Stimulated activated CD4-positive, alpha-beta T cell treated with anti-CD3 and anti-CD28 coated beads, Interleukin-4, amount 100 ng/mL, for 4 hours (primary cell): ENCODE data around the gene SLC8B1.
"Not testable (repeated sequence)": the region's sequence is repeated elsewhere in the genome, so short reads cannot be mapped to it uniquely, and the experiment has no call there.

ENCODE experiments used
- DNase-seq, 2 experiments: peaks; one replicate each; pipeline ENCODE4 v3.0.0-alpha.2; 2020

The SLC8B1 gene

DNA sequence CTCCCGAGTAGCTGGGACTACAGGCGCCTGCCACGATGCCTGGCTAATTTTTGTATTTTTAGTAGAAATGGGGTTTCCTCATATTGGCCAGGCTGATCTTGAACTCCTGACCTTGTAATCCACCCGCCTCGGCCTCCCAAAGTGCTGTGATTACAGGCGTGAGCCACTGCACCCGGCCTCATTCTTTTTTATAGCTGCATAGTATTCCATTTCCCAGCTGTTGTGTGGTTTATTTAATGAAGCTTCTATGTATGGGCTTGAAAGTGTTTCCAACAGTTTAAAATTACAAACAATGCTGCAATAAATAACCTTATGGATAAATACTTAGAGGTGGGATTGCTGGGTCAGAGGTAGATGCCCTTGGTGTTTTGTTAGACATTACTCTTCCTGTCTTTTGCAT is 19.3 kb upstream of the SLC8B1 start:
- not testable (repeated sequence) for DNase-seq

DNA sequence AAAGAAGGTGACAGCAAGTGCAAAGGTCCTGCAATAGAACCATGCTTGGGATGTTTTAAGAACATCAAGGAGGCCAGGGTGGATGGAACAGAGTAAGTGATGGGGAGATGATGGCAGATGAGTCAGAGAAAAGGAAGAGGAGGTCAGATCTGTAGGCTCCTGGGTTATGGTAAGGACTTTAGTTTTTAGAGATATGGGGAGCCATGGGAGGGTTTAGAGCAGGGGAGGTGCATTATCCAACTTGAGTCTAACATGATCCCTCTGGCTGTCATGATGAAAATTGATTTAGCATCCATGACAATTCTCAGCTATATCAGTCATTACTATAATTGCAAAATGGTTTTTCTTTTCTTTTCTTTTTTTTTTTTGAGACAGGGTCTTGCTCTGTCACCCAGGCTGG is 16.2 kb upstream of the SLC8B1 start:
- no peak for DNase-seq

GRCh38 chr12:113348849-113349536 is 14.1 kb upstream of the SLC8B1 start:
- DNase-seq: no peak

GRCh38 chr12:113347892-113348291 is 13.0 kb upstream of the SLC8B1 start:
- DNase-seq: no peak

- DNase-seq: no peak
These were observed 12.2 kb upstream of the SLC8B1 start for GRCh38 chr12:113347107-113347506.

DNA sequence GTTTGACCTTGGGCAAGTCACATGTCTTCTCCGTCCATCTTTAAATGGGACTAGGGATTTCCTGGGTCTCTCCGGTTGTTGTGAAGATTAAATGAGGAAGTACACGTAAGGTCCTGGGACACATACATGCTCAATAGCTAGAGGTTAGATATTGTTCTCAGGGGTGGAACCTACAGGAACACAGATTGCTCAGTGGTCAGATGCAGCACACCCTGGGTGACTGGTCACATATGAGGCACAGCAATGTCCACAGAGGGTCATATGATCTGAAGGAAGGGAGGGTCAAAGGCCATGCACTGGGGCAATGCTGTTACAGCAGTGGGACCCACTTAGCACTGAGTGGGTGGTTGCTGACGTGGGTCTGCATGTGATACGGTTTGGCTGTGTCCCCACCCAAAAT is 11.4 kb upstream of the SLC8B1 start:
- DNase-seq: no peak

DNA sequence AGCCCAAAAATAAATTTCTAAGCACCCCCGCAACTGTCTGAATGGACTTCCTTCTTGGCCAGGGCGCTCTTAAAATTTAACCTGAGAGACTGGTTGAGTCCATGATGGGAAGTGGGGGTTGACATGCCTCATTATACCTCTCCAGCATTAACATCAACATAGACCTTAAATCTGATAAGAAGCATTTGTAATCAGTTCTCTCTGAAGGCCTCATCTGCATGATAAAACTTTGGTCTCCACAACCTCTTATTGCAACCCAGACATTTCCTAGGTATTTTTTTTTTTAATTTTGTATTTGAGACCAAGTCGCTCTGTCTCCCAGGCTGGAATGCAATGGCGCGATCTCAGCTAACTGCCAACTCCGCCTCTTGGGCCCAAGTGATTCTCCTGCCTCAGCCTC is 10.4 kb upstream of the SLC8B1 start:
- no peak for DNase-seq

- no peak for DNase-seq
These were observed 6.6 kb upstream of the SLC8B1 start for GRCh38 chr12:113341535-113341934.

- no peak for DNase-seq
These were observed 5.2 kb upstream of the SLC8B1 start for GRCh38 chr12:113340061-113340460.

DNA sequence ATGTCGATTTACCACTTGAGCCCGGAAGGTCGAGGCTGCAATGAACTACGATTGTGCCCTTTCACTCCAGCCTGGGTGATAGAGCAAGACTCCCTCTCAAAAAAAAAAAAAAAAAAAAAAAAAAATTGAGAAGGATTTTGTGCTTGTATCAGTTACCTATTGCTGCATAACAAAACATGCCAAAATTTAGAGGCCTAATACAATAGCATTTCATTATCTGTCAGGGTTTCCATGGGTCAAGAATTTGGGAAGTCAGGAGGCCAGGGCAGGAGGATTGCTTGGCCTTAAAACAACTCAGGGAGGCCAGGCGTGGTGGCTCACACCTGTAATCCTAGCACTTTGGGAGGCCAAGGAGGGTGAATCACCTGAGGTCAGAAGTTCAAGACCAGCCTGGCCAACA is 4.6 kb upstream of the SLC8B1 start:
- no peak for DNase-seq

GRCh38 chr12:113333877-113334785 is 778 bp downstream of the SLC8B1 start:
- no peak for DNase-seq

DNA sequence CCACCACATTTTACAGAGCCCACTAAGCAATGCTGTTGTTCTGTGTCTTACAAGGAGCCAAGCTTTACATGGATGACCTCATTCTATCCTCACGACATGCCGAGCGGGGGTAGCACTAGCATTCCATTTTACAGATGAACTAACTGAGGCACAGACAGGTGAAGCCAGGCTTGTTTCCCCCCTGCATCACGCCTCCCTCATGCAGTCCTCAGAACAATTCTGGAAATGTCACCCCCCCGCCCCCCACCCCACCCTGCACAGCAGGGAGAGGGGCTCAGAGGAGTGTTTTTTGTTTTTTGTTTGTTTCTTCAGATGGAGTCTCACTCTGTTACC is 1.5 kb downstream of the SLC8B1 start:
- no peak for DNase-seq

GRCh38 chr12:113332688-113333417 is 2.1 kb downstream of the SLC8B1 start:
- no peak for DNase-seq

GRCh38 chr12:113330505-113330904 is 4.4 kb downstream of the SLC8B1 start:
- no peak for DNase-seq

- DNase-seq: no peak
These were observed 5.0 kb downstream of the SLC8B1 start for GRCh38 chr12:113329791-113330417.

DNA sequence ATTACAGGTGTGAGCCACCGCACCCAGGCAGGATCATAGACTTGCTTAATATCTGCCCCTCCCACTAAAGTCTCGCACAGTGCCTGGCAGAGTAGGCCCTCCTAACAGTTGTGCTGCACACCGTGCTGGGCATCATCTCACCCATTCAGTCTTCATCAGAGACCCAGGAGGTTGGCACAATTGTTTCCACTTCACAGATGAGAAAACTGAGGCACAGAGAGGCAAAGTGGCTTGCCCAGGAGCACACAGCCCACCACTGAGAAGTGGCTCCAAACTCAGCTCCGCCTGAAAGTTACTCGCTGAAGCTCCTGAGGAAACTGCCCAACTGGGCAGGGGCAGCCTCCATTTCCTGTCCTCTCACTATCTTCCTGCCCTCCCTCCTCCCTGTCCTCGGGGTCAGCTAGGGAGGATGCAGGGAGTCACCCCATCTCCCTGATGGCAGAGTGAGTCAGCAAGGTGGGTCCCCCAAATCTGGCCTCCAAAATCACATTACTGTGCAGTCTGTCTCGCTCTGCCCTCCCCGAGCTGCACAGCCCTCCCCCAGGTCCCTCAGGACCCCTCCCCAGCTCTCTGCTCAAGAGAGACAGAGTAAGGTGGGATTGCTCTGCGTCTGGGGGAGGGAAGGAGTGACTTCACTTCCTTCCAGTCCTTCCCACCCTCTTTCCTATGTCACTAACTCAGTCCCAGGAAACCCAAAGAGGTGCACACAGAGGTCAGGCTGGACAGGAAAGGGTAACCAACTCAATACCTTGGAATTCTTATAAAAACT is 5.7 kb downstream of the SLC8B1 start:
- DNase-seq: no peak

DNA sequence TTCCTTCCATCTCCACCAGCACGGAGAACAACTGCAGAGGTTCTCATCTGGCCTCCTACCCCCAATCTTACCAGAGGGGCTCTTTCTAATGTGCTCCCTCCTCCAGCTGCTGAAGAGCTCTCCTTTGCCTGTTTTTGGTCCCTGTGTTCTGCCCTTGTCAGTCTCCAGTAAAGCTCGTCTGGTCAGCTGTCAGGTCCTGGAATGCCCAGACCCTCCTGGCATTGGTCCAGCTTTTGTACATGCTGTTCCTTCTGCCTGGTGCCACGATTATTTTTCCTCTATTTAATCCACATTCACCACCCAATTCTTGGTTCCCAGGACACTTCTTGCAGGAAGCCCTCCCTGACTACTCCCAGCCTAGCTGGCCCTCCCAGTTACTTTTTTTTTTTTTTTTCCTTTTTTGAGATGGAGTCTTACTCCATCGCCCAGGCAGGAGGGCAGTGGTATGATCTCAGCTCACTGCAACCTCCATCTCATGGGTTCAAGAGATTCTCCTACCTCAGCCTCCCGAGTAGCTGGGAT is 6.5 kb downstream of the SLC8B1 start:
- no peak for DNase-seq

- no peak for DNase-seq
These were observed 8.0 kb downstream of the SLC8B1 start for GRCh38 chr12:113326775-113327395.

- DNase-seq: no peak
These were observed 9.0 kb downstream of the SLC8B1 start for GRCh38 chr12:113325916-113326315.

GRCh38 chr12:113322343-113322742 is 12.6 kb downstream of the SLC8B1 start:
- no peak for DNase-seq

GRCh38 chr12:113320401-113320800 is 14.5 kb downstream of the SLC8B1 start:
- no peak for DNase-seq
